ENCODE data around the gene GAK.

Gene GAK

DNA sequence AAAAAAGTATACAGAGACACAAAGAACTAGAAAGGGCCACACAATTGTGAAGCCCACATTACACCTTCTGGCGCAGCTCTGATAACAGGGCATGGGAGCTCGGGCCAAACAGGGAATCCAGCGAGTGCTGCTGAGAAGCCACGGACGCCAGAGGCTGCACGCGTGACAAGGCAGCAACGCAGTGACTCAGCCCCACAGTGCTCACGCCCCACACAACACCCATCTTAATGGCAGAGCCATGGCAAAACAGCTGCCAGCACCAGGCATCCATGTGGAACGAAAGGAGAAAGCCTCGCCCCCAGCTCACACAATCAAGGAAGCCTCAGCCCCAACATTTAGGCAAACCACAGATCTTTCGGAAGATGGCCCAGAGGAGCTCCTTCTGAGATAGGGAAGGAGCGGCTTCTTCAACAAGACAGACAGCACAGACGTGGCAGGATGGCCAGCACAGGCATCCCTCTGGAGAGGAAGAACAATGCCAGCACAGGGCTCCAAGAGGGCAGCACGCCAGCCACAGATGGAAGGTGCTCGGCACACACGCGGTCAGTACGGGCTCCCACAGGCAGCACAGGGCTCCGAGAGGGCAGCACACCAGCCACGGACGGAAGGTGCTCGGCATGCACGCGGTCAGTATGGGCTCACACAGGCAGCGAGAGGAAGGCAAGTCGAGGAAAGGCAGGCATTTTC lies 33.1 kb downstream of the GAK start:
- Histone ChIP-seq H3K27me3 (replicated peaks) (no peaks in the 10 kb centered on the region), H3K27ac (no peak overlapping the region), H3K36me3 (replicated peaks) (peaks cover 17% of the 10 kb centered on the region), H3K4me3 (ENCODE audit: low read depth, low read length) (no peak overlapping the region)
- in situ Hi-C loops (cut with HindIII; ENCODE audit: low pct_ligation_motif_present, low sequenced_read_pairs): no loop called here
- DNase-seq: no peak
- no peak for TF ChIP-seq CTCF (IDR thresholded peaks at IDR 0.05; ENCODE audit: low read depth, low read length, missing control alignments)

DNA sequence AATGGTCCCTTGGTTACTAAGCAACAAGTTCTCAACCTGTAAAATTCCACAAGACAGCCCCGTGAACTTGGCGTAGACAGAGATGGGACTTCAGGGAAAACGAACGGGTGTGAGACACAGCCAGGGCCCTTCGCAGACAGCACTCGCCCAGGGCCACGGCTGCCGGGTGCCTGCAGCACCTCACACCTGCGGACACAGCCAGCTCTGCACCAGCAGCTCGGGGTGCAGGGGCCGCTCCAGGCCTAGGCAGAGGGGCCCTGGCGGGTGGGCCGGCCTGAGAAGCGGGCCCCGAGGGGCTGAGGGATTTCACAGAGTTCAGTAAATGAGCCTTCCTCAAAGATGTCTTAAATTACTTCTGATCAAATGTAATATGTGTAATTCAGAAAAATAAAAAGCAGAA lies 34.0 kb downstream of the GAK start:
- DNase-seq: no peak
- no peaks in the 10 kb centered on the region for H3K27me3 ChIP-seq (replicated peaks)
- H3K27ac ChIP-seq: no peak overlapping the region
- TF ChIP-seq CTCF (IDR thresholded peaks at IDR 0.05; ENCODE audit: low read depth, low read length, missing control alignments): no peak
- in situ Hi-C loops (cut with HindIII; ENCODE audit: low pct_ligation_motif_present, low sequenced_read_pairs): no loop called here
- H3K36me3 ChIP-seq (replicated peaks): peaks cover 18% of the 10 kb centered on the region
- H3K4me3 ChIP-seq (ENCODE audit: low read depth, low read length): no peak overlapping the region

DNA sequence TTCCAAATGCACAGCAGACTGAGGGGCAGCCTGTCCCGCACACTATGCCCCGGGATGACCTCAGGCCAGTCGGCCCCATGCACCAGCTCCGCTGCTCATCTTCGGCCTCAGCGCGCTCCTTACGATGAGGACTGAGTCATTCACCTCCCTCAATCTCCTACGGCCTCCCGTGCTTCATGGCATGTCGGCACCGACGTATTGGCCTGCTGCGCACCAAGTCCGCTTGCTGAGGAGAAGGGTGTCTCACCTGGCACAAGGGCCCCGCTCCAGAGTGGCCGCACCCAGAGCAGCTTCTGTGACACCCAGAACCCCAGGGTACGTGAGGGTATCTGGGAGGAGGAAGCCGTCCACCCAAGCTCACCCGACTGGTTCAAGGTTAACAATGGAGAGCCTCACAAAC lies 35.5 kb downstream of the GAK start:
- Histone ChIP-seq H3K4me3 (ENCODE audit: low read depth, low read length) (no peak overlapping the region), H3K27me3 (replicated peaks) (no peaks in the 10 kb centered on the region), H3K27ac (no peak overlapping the region), H3K36me3 (replicated peaks) (peaks cover 23% of the 10 kb centered on the region)
- no peak for TF ChIP-seq CTCF (IDR thresholded peaks at IDR 0.05; ENCODE audit: low read depth, low read length, missing control alignments)
- no peak for DNase-seq
- in situ Hi-C loops (cut with HindIII; ENCODE audit: low pct_ligation_motif_present, low sequenced_read_pairs): no loop called here

DNA sequence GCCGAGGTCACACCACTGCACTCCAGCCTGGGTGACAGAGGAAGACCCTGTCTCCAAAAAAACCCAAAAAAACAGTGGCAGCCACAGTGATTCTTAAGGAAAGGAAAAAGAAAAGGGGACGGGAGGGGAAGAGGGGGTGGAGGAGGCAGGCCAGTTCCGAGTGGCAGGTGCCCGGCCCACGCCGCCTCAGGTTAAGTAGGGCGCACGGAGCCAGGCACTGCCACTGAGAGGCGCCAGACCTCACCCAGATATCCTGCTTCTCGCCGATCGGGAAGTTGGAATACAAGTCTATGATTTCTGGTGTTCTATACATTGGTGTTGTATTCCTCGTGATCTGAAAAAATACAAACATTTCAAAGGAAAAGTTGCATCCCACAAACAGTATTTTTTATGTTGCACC lies 35.9 kb downstream of the GAK start:
- H3K27ac ChIP-seq: no peak overlapping the region
- no peak for DNase-seq
- H3K4me3 ChIP-seq (ENCODE audit: low read depth, low read length): no peak overlapping the region
- peak; percentile 4 for TF ChIP-seq CTCF (IDR thresholded peaks at IDR 0.05; ENCODE audit: low read depth, low read length, missing control alignments)
- H3K27me3 ChIP-seq (replicated peaks): no peaks in the 10 kb centered on the region
- H3K36me3 ChIP-seq (replicated peaks): peaks cover 23% of the 10 kb centered on the region
- in situ Hi-C loops (cut with HindIII; ENCODE audit: low pct_ligation_motif_present, low sequenced_read_pairs): no loop called here

- Histone ChIP-seq H3K4me3 (ENCODE audit: low read depth, low read length) (no peak overlapping the region), H3K27me3 (replicated peaks) (no peaks in the 10 kb centered on the region), H3K36me3 (replicated peaks) (peaks cover 23% of the 10 kb centered on the region), H3K27ac (no peak overlapping the region)
- no peak for TF ChIP-seq CTCF (IDR thresholded peaks at IDR 0.05; ENCODE audit: low read depth, low read length, missing control alignments)
- in situ Hi-C loops (cut with HindIII; ENCODE audit: low pct_ligation_motif_present, low sequenced_read_pairs): no loop called here
- DNase-seq: no peak
These were observed 36.5 kb downstream of the GAK start for GRCh38 chr4:895596-895995.

Data from brain microvascular endothelial cell (primary cell).